ENCODE measurements around the gene HNMT. TPM values are rescaled to one million over a fixed set of nuclear protein-coding genes. Genes with fewer than 3 reads are reported as not detected.
A peak's percentile ranks its signal among the peaks of the same experiment; 100 is the strongest.

Gene HNMT
- total RNA-seq, 1 experiment from 2014 or later: 3.1 TPM

- Mint-ChIP-seq H3K27me3 (ENCODE audit: low read depth) (no peaks in the 10 kb centered on the region), H3K36me3 (peaks cover 4% of the 10 kb centered on the region; the same call in 1 of the 2 replicates), H3K27ac (no peak overlapping the region), H3K9me3 (peaks cover 37% of the 10 kb centered on the region), H3K4me1 (no peaks in the 10 kb centered on the region), H3K4me3 (no peak overlapping the region)
- ATAC-seq: no peak
- ChIA-PET POLR2A (no interaction called here), CTCF (no interaction called here)
- TF ChIP-seq FOXJ3 (CRISPR knock-in tag; IDR thresholded peaks at IDR 0.05; ENCODE audit: borderline replicate concordance) (no peak), RORB (CRISPR knock-in tag; IDR thresholded peaks at IDR 0.05) (no peak)
- DNase-seq (ENCODE audit: low spot score): no peak
Measured at GRCh38 chr2:137991078-137991477, 26.8 kb downstream of the HNMT start.

DNA sequence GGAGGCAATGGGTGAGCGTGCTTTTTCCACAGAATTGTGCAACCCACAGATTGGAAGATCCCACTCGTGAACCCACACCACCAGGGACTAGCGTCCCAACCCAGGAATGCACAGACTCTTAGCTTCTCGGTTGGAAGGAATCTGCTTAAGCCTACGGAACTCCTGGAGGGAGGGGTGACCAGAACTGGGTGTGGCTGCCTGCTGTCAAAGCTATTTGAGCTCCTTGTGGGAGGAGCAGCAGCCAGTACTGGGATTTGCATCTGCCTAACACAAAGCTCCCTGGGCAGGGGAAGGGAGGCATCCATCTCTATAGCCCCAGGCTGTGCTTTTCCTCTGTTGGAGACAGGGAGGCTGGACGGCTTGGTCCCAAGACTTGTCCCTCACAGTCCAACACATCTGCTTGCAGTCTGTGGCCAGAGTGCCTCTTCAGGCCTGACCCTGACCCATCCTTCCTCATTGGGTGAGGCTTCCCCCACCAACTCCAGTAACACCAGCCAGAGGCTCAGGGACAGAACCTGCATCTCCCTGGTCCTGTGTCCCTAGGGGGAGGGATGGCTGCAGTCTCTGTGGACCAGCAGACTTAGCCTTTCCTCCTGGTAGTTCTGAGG is 27.9 kb downstream of the HNMT start:
- H3K36me3 Mint-ChIP-seq: peaks cover 4% of the 10 kb centered on the region; the same call in 1 of the 2 replicates
- no peaks in the 10 kb centered on the region for H3K27me3 Mint-ChIP-seq (ENCODE audit: low read depth)
- DNase-seq (ENCODE audit: low spot score): peak; percentile 36
- ChIA-PET POLR2A (no interaction called here), CTCF (no interaction called here)
- ATAC-seq: peak; percentile 99
- no peak overlapping the region for H3K4me3 Mint-ChIP-seq
- H3K9me3 Mint-ChIP-seq: peaks cover 37% of the 10 kb centered on the region
- H3K27ac Mint-ChIP-seq: no peak overlapping the region
- H3K4me1 Mint-ChIP-seq: no peaks in the 10 kb centered on the region
- no peak for TF ChIP-seq ZNF219 (CRISPR knock-in tag; IDR thresholded peaks at IDR 0.05; ENCODE audit: borderline replicate concordance)
- no peak for TF ChIP-seq MYBL2 (CRISPR knock-in tag; IDR thresholded peaks at IDR 0.05)
- no peak for TF ChIP-seq ZNF263 (CRISPR knock-in tag; IDR thresholded peaks at IDR 0.05; ENCODE audit: low read depth)
- TF ChIP-seq, protein P1, sequence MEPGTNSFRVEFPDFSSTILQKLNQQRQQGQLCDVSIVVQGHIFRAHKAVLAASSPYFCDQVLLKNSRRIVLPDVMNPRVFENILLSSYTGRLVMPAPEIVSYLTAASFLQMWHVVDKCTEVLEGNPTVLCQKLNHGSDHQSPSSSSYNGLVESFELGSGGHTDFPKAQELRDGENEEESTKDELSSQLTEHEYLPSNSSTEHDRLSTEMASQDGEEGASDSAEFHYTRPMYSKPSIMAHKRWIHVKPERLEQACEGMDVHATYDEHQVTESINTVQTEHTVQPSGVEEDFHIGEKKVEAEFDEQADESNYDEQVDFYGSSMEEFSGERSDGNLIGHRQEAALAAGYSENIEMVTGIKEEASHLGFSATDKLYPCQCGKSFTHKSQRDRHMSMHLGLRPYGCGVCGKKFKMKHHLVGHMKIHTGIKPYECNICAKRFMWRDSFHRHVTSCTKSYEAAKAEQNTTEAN (CRISPR knock-in tag; IDR thresholded peaks at IDR 0.05): no peak
- TF ChIP-seq ZBTB21 (CRISPR knock-in tag; IDR thresholded peaks at IDR 0.05; ENCODE audit: borderline replicate concordance): no peak
- TF ChIP-seq, protein P2, sequence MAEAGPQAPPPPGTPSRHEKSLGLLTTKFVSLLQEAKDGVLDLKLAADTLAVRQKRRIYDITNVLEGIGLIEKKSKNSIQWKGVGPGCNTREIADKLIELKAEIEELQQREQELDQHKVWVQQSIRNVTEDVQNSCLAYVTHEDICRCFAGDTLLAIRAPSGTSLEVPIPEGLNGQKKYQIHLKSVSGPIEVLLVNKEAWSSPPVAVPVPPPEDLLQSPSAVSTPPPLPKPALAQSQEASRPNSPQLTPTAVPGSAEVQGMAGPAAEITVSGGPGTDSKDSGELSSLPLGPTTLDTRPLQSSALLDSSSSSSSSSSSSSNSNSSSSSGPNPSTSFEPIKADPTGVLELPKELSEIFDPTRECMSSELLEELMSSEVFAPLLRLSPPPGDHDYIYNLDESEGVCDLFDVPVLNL (CRISPR knock-in tag; IDR thresholded peaks at IDR 0.05; ENCODE audit: borderline replicate concordance, low read depth): no peak
- no peak for TF ChIP-seq RORB (CRISPR knock-in tag; IDR thresholded peaks at IDR 0.05)
- no peak for TF ChIP-seq E2F5 (CRISPR knock-in tag; IDR thresholded peaks at IDR 0.05)
- TF ChIP-seq, protein P3, sequence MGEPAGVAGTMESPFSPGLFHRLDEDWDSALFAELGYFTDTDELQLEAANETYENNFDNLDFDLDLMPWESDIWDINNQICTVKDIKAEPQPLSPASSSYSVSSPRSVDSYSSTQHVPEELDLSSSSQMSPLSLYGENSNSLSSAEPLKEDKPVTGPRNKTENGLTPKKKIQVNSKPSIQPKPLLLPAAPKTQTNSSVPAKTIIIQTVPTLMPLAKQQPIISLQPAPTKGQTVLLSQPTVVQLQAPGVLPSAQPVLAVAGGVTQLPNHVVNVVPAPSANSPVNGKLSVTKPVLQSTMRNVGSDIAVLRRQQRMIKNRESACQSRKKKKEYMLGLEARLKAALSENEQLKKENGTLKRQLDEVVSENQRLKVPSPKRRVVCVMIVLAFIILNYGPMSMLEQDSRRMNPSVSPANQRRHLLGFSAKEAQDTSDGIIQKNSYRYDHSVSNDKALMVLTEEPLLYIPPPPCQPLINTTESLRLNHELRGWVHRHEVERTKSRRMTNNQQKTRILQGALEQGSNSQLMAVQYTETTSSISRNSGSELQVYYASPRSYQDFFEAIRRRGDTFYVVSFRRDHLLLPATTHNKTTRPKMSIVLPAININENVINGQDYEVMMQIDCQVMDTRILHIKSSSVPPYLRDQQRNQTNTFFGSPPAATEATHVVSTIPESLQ (CRISPR knock-in tag; IDR thresholded peaks at IDR 0.05): no peak
- TF ChIP-seq, protein P4, sequence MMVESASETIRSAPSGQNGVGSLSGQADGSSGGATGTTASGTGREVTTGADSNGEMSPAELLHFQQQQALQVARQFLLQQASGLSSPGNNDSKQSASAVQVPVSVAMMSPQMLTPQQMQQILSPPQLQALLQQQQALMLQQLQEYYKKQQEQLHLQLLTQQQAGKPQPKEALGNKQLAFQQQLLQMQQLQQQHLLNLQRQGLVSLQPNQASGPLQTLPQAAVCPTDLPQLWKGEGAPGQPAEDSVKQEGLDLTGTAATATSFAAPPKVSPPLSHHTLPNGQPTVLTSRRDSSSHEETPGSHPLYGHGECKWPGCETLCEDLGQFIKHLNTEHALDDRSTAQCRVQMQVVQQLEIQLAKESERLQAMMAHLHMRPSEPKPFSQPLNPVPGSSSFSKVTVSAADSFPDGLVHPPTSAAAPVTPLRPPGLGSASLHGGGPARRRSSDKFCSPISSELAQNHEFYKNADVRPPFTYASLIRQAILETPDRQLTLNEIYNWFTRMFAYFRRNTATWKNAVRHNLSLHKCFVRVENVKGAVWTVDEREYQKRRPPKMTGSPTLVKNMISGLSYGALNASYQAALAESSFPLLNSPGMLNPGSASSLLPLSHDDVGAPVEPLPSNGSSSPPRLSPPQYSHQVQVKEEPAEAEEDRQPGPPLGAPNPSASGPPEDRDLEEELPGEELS (CRISPR knock-in tag; IDR thresholded peaks at IDR 0.05): no peak
- TF ChIP-seq, protein P5, sequence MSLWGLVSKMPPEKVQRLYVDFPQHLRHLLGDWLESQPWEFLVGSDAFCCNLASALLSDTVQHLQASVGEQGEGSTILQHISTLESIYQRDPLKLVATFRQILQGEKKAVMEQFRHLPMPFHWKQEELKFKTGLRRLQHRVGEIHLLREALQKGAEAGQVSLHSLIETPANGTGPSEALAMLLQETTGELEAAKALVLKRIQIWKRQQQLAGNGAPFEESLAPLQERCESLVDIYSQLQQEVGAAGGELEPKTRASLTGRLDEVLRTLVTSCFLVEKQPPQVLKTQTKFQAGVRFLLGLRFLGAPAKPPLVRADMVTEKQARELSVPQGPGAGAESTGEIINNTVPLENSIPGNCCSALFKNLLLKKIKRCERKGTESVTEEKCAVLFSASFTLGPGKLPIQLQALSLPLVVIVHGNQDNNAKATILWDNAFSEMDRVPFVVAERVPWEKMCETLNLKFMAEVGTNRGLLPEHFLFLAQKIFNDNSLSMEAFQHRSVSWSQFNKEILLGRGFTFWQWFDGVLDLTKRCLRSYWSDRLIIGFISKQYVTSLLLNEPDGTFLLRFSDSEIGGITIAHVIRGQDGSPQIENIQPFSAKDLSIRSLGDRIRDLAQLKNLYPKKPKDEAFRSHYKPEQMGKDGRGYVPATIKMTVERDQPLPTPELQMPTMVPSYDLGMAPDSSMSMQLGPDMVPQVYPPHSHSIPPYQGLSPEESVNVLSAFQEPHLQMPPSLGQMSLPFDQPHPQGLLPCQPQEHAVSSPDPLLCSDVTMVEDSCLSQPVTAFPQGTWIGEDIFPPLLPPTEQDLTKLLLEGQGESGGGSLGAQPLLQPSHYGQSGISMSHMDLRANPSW (CRISPR knock-in tag; conservative IDR thresholded peaks at IDR 0.05; ENCODE audit: low read depth): no peak
- no peak for TF ChIP-seq ATF2 (CRISPR knock-in tag; IDR thresholded peaks at IDR 0.05; ENCODE audit: borderline replicate concordance, low read depth)
- no peak for TF ChIP-seq NFATC4 (CRISPR knock-in tag; IDR thresholded peaks at IDR 0.05)
- no peak for TF ChIP-seq ZSCAN18 (CRISPR knock-in tag; IDR thresholded peaks at IDR 0.05)
- TF ChIP-seq, protein P6, sequence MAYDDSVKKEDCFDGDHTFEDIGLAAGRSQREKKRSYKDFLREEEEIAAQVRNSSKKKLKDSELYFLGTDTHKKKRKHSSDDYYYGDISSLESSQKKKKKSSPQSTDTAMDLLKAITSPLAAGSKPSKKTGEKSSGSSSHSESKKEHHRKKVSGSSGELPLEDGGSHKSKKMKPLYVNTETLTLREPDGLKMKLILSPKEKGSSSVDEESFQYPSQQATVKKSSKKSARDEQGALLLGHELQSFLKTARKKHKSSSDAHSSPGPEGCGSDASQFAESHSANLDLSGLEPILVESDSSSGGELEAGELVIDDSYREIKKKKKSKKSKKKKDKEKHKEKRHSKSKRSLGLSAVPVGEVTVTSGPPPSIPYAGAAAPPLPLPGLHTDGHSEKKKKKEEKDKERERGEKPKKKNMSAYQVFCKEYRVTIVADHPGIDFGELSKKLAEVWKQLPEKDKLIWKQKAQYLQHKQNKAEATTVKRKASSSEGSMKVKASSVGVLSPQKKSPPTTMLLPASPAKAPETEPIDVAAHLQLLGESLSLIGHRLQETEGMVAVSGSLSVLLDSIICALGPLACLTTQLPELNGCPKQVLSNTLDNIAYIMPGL (CRISPR knock-in tag; IDR thresholded peaks at IDR 0.05): no peak
- TF ChIP-seq ZNF121 (CRISPR knock-in tag; IDR thresholded peaks at IDR 0.05): no peak

Data from WTC11 (cell line).